Smooth muscle cell (in vitro differentiated cells): ENCODE data around the gene CPE. TPM values are rescaled to one million over a fixed set of nuclear protein-coding genes. Genes with fewer than 3 reads are reported as not detected.

ENCODE experiments used
- DNase-seq: peaks from one replicate; lab custom pipeline; 2025; ENCODE audit not compliant: unreplicated experiment; lab: John Stamatoyannopoulos, UW
- H2AFZ ChIP-seq: fragments of 200-600 bp; sonication (generic); 2 replicates; pipeline ENCODE4 v1.6.0; 2016; ENCODE audit warnings: antibody characterized with exemption, low read depth, mild to moderate bottlenecking
- H3F3A ChIP-seq: fragments of 200-600 bp; sonication (generic); 2 replicates; pipeline ENCODE4 v1.6.0; 2017; ENCODE audit warnings: antibody characterized with exemption, low read depth
- H3K27ac ChIP-seq: fragments of 200-600 bp; sonication (generic); 2 replicates; pipeline ENCODE4 v1.5.1; 2016; ENCODE audit warnings: low read depth, mild to moderate bottlenecking
- H3K27me3 ChIP-seq: fragments of 200-600 bp; sonication (generic); 2 replicates; pipeline ENCODE4 v1.6.1; 2016; ENCODE audit warnings: low read depth, mild to moderate bottlenecking
- H3K36me3 ChIP-seq: fragments of 200-600 bp; sonication (generic); 2 replicates; pipeline ENCODE4 v1.5.1; 2016; ENCODE audit warnings: low read depth
- H3K4me1 ChIP-seq: fragments of 200-600 bp; sonication (generic); 2 replicates; pipeline ENCODE4 v1.5.1; 2016; ENCODE audit warnings: low read depth
- H3K4me2 ChIP-seq: fragments of 200-600 bp; sonication (generic); 2 replicates; pipeline ENCODE4 v1.6.0; 2016; ENCODE audit warnings: mild to moderate bottlenecking
- H3K4me3 ChIP-seq: fragments of 200-600 bp; sonication (generic); 2 replicates; pipeline ENCODE4 v1.5.1; 2016; ENCODE audit warnings: mild to moderate bottlenecking
- H3K79me2 ChIP-seq: fragments of 200-600 bp; sonication (generic); 2 replicates; pipeline ENCODE4 v1.6.0; 2016; ENCODE audit warnings: low read depth, mild to moderate bottlenecking
- H3K9ac ChIP-seq: fragments of 200-600 bp; sonication (generic); 2 replicates; pipeline ENCODE4 v1.6.0; 2016; ENCODE audit warnings: low read depth
- H3K9me3 ChIP-seq: fragments of 200-600 bp; sonication (generic); replicated peaks from 2 replicates; pipeline ENCODE4 v1.5.1; 2016; ENCODE audit warnings: low read depth
- H4K20me1 ChIP-seq: fragments of 200-600 bp; sonication (generic); 2 replicates; pipeline ENCODE4 v1.6.0; 2016; ENCODE audit warnings: low read depth
- WGBS: methylation state at CpG from one replicate; pipeline ENCODE4 v1.1.7; 2016; ENCODE audit warnings: low lambda C conversion rate; 5-methylcytosine and 5-hydroxymethylcytosine counted together
- polyA plus RNA-seq: library from polyadenylated mRNA; unstranded; fragments of >200 nt; fragmentation: Nextera tagmentation; extraction: Ambion mirVana; gene quantifications from 2 replicates; pipeline ENCODE4 v1.2.1, GENCODE V29; 2016
- total RNA-seq: library from RNA; depleted of rRNA; stranded (reverse); fragments of >200 nt; gene quantifications from 2 replicates; pipeline ENCODE4 v1.2.3, GENCODE V29; 2014
- TF ChIP-seq, protein P1 (sequence below): fragments of 200-600 bp; sonication (generic); IDR thresholded peaks from 2 replicates; pipeline ENCODE4 v1.5.1; 2017; ENCODE audit warnings: borderline replicate concordance, mild to moderate bottlenecking, antibody characterized with exemption; ENCODE audit not compliant: insufficient read depth, poor library complexity, severe bottlenecking

CPE gene
- total and polyA plus RNA-seq, 2 experiments from 2014 or later: 45.9 to 47.6 TPM

DNA sequence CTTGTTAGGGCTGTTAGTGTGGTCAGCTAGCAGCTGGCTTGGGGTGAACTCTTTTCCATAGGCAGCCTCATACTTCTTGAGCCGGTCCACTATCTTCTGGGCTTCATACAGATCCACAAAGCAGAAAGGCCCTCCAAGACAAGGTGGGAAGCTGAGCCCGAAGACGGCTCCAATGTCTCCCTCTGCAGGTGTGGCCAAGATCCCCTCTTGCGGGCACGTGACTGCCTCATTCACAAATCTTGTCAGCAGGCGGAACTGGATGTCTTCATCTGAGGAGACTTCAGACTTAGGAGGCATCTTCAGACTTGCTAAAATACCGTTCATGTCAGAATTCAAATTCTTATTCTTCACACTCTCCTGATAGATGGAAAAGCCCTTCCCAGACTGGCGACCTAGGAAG, 25.3 kb downstream of the CPE start:
- H3K27me3 ChIP-seq: no peaks in the 10 kb centered on the region
- WGBS: 97% methylated on average over 8 of the region's 8 CpGs
- H3F3A ChIP-seq: no peaks in the 10 kb centered on the region
- TF ChIP-seq, protein P1, sequence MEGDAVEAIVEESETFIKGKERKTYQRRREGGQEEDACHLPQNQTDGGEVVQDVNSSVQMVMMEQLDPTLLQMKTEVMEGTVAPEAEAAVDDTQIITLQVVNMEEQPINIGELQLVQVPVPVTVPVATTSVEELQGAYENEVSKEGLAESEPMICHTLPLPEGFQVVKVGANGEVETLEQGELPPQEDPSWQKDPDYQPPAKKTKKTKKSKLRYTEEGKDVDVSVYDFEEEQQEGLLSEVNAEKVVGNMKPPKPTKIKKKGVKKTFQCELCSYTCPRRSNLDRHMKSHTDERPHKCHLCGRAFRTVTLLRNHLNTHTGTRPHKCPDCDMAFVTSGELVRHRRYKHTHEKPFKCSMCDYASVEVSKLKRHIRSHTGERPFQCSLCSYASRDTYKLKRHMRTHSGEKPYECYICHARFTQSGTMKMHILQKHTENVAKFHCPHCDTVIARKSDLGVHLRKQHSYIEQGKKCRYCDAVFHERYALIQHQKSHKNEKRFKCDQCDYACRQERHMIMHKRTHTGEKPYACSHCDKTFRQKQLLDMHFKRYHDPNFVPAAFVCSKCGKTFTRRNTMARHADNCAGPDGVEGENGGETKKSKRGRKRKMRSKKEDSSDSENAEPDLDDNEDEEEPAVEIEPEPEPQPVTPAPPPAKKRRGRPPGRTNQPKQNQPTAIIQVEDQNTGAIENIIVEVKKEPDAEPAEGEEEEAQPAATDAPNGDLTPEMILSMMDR: no peak
- no peaks in the 10 kb centered on the region for H3K4me1 ChIP-seq
- H3K36me3 ChIP-seq: no peaks in the 10 kb centered on the region
- H3K9ac ChIP-seq: no peak overlapping the region
- no peak overlapping the region for H3K4me3 ChIP-seq
- no peak for DNase-seq
- no peaks in the 10 kb centered on the region for H3K9me3 ChIP-seq
- no peaks in the 10 kb centered on the region for H3K79me2 ChIP-seq
- no peak overlapping the region for H2AFZ ChIP-seq
- no peaks in the 10 kb centered on the region for H4K20me1 ChIP-seq
- H3K4me2 ChIP-seq: no peak overlapping the region
- no peak overlapping the region for H3K27ac ChIP-seq

DNA sequence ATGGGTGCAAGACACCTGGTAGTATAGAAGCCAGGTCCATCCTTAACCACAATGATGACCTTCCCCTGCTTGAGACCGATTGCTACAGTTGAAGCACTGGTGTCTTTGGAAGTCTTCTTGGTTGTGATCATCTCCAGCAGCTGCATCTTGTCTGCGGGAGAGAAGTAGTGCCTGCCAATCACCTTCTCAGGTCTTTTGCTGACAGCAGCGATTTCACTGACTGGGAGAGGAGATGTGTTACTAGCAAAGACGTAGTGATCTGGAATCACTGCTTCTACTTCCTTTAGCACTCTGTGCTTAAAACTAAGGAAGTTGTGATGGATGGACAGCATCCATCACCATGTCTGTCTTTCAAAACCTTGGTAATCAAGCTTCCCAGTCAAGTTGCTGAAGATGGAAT, 25.9 kb downstream of the CPE start:
- no peaks in the 10 kb centered on the region for H3K79me2 ChIP-seq
- H3K4me2 ChIP-seq: no peak overlapping the region
- H3K9me3 ChIP-seq: no peaks in the 10 kb centered on the region
- H4K20me1 ChIP-seq: no peaks in the 10 kb centered on the region
- H3K9ac ChIP-seq: no peak overlapping the region
- no peak overlapping the region for H2AFZ ChIP-seq
- H3K4me3 ChIP-seq: no peak overlapping the region
- TF ChIP-seq, protein P1: no peak
- no peaks in the 10 kb centered on the region for H3K36me3 ChIP-seq
- 92% methylated on average over 4 of the region's 4 CpGs for WGBS
- no peaks in the 10 kb centered on the region for H3F3A ChIP-seq
- no peaks in the 10 kb centered on the region for H3K27me3 ChIP-seq
- no peak for DNase-seq
- no peak overlapping the region for H3K27ac ChIP-seq
- H3K4me1 ChIP-seq: no peaks in the 10 kb centered on the region

DNA sequence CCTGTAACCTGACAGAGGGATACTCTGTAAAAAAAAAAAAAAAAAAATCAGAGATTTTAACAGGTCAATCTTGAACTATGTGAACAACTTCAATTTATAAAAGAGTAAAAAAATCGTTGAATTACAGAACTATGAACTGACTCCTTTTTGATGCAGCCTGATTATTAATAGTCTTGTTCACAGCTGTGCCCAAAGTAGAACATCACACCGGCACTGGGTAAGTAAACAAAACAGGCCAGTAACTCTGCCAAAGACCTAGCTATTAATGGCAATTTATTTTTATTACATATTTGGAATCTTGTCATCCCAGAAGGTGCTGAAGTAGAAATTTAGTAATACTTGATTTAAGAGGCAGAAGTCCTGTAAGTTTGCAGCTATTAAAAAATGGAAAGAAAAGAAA, 31.4 kb downstream of the CPE start:
- TF ChIP-seq, protein P1: no peak
- no peak overlapping the region for H3K4me2 ChIP-seq

DNA sequence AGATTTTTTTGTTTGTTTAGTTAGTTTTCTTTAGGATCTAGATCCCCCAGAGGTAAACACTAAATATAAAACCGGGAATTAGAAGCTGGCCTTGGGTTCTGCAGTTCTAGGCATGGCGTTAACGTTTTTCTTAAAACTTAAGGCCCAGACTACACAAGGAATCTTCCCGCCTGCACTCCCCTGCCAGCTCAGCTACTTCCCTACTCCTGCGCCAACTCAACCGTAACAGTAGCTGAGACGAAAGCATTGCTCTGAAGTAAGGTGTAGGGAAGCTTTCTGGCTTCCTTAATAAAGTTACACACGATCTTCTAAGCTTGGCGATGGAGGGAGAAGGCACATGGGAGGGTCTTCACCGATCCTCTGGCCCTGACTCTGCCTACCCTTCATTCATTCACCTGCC, 37.1 kb downstream of the CPE start:
- Histone ChIP-seq H3K27ac (no peak overlapping the region), H2AFZ (no peak overlapping the region), H3K4me1 (no peaks in the 10 kb centered on the region), H4K20me1 (no peaks in the 10 kb centered on the region), H3K4me3 (no peak overlapping the region), H3F3A (no peaks in the 10 kb centered on the region), H3K4me2 (no peak overlapping the region), H3K9me3 (no peaks in the 10 kb centered on the region), H3K79me2 (no peaks in the 10 kb centered on the region), H3K36me3 (no peaks in the 10 kb centered on the region), H3K9ac (no peak overlapping the region), H3K27me3 (no peaks in the 10 kb centered on the region)
- TF ChIP-seq, protein P1: no peak
- no peak for DNase-seq
- WGBS: 85% methylated on average over 10 of the region's 10 CpGs

More for the DNA sequence above, 31.4 kb downstream of the CPE start:
- Histone ChIP-seq H3K79me2 (no peaks in the 10 kb centered on the region), H3F3A (no peaks in the 10 kb centered on the region), H3K9ac (no peak overlapping the region), H3K4me1 (no peaks in the 10 kb centered on the region), H4K20me1 (no peaks in the 10 kb centered on the region), H3K36me3 (no peaks in the 10 kb centered on the region), H2AFZ (no peak overlapping the region), H3K9me3 (no peaks in the 10 kb centered on the region), H3K4me3 (no peak overlapping the region), H3K27ac (no peak overlapping the region), H3K27me3 (no peaks in the 10 kb centered on the region)
- WGBS: 86% methylated on average over 2 of the region's 2 CpGs
- no peak for DNase-seq
